Peyer's patch (tissue), 4 donors: ENCODE results near the gene FAM90A1. TPM values are rescaled to one million over a fixed set of nuclear protein-coding genes. Genes with fewer than 3 reads are reported as not detected.
A peak's percentile ranks its signal among the peaks of the same experiment; 100 is the strongest.
"Not testable (repeated sequence)": the region's sequence is repeated elsewhere in the genome, so short reads cannot be mapped to it uniquely, and the experiment has no call there.

Experiments used
- DNase-seq, 3 donors: peaks; one replicate each; pipeline ENCODE4 v3.0.0-alpha.2; 2017 to 2019
- H3K27ac ChIP-seq, 4 donors: fragments of 200-600 bp; sonication (generic); one replicate each; pipeline ENCODE4 v1.5.1; 2016 to 2019
- H3K27me3 ChIP-seq, 2 donors: fragments of 200-600 bp; sonication (generic); one replicate each; pipeline ENCODE4 v1.5.1; 2019
- H3K36me3 ChIP-seq, 3 donors: fragments of 200-600 bp; sonication (generic); one replicate each; pipeline ENCODE4 v1.5.1; 2016 to 2019
- H3K4me1 ChIP-seq, 4 donors: fragments of 200-600 bp; sonication (generic); one replicate each; pipeline ENCODE4 v1.5.1; 2016 to 2019
- H3K4me3 ChIP-seq, 4 donors: fragments of 200-600 bp; sonication (generic); 1 replicate in 3 of 4; 2 replicates in 1 of 4; pipeline ENCODE4 v1.5.1; 2016 to 2019; ENCODE audit warnings: mild to moderate bottlenecking in 1 of 4
- H3K9me3 ChIP-seq, 4 donors: fragments of 200-600 bp; sonication (generic); one replicate each; pipeline ENCODE4 v1.5.1; 2016 to 2019; ENCODE audit warnings: mild to moderate bottlenecking in 1 of 4
- CTCF ChIP-seq, 6 experiments: fragments of 450-650 bp in 4 of 6; fragments of 200-600 bp in 2 of 6; sonication (generic) in 1 of 6; IDR thresholded peaks; one replicate each; pipeline ENCODE4 v1.5.1; 2017 to 2019; ENCODE audit warnings: antibody characterized with exemption in 6 of 6, mild to moderate bottlenecking in 3 of 6, moderate library complexity in 1 of 6
- POLR2A ChIP-seq, 2 donors: fragments of 450-650 bp; IDR thresholded peaks; one replicate each; pipeline ENCODE4 v1.5.1; 2017; ENCODE audit warnings: antibody characterized with exemption in 2 of 2, mild to moderate bottlenecking in 2 of 2, moderate library complexity in 2 of 2
- total RNA-seq, 4 donors: library from RNA; depleted of rRNA; stranded (reverse); fragments of >200 nt; gene quantifications; one replicate each; pipeline ENCODE4 v1.1.0, GENCODE V29; 2016

Gene FAM90A1
- total RNA-seq, 4 donors from 2014 or later = 5.8 TPM; not detected in 3

GRCh38 chr12:8231666-8232608 is 4.5 kb upstream of the FAM90A1 start:
- not testable (repeated sequence) for H3K27me3 ChIP-seq, H3K4me3 ChIP-seq, H3K4me1 ChIP-seq, H3K9me3 ChIP-seq, H3K27ac ChIP-seq, H3K36me3 ChIP-seq
- TF ChIP-seq CTCF (IDR thresholded peaks at IDR 0.05) = peak; percentile 33 to 75 (median 68)
- peak in 2 of 3 donors; percentile 62 to 87 for DNase-seq

GRCh38 chr12:8231049-8231448 is 3.6 kb upstream of the FAM90A1 start:
- H3K27me3 ChIP-seq, H3K9me3 ChIP-seq, H3K4me3 ChIP-seq, H3K27ac ChIP-seq, H3K4me1 ChIP-seq, DNase-seq, H3K36me3 ChIP-seq: not testable (repeated sequence)

- H3K4me1 ChIP-seq, H3K27me3 ChIP-seq, H3K9me3 ChIP-seq, H3K27ac ChIP-seq, H3K4me3 ChIP-seq, DNase-seq, H3K36me3 ChIP-seq: not testable (repeated sequence)
These were observed 2.1 kb upstream of the FAM90A1 start for GRCh38 chr12:8229486-8229885.

GRCh38 chr12:8228607-8229006 is 1.2 kb upstream of the FAM90A1 start:
- H3K27me3 ChIP-seq, H3K4me1 ChIP-seq, H3K36me3 ChIP-seq, H3K4me3 ChIP-seq, H3K27ac ChIP-seq, H3K9me3 ChIP-seq, DNase-seq: not testable (repeated sequence)

- not testable (repeated sequence) for DNase-seq, H3K9me3 ChIP-seq, H3K36me3 ChIP-seq, H3K27me3 ChIP-seq, H3K4me1 ChIP-seq
- Histone ChIP-seq H3K27ac (peak overlapping the region in 1 of 4 donors; percentile 31), H3K4me3 (peak overlapping the region; percentile 16 to 42 (median 29))
These were observed 287 bp upstream of the FAM90A1 start for GRCh38 chr12:8227732-8228077.

GRCh38 chr12:8226355-8226754 is 1.1 kb downstream of the FAM90A1 start:
- Histone ChIP-seq H3K4me3 (no peak overlapping the region), H3K27me3 (no peaks in the 10 kb centered on the region), H3K4me1 (no peaks in the 10 kb centered on the region), H3K36me3 (no peaks in the 10 kb centered on the region), H3K27ac (no peak overlapping the region), H3K9me3 (no peaks in the 10 kb centered on the region)
- DNase-seq = no peak
- TF ChIP-seq CTCF (IDR thresholded peaks at IDR 0.05) (no peak), POLR2A (IDR thresholded peaks at IDR 0.05) (no peak)

GRCh38 chr12:8224782-8225181 is 2.6 kb downstream of the FAM90A1 start:
- H3K27me3 ChIP-seq, H3K36me3 ChIP-seq, DNase-seq, H3K4me3 ChIP-seq, H3K27ac ChIP-seq, H3K9me3 ChIP-seq, H3K4me1 ChIP-seq: not testable (repeated sequence)

GRCh38 chr12:8223646-8224045 is 3.8 kb downstream of the FAM90A1 start:
- not testable (repeated sequence) for H3K27ac ChIP-seq, H3K36me3 ChIP-seq, H3K4me1 ChIP-seq, DNase-seq, H3K4me3 ChIP-seq, H3K27me3 ChIP-seq, H3K9me3 ChIP-seq

- H3K4me1 ChIP-seq, H3K4me3 ChIP-seq, DNase-seq, H3K27ac ChIP-seq, H3K9me3 ChIP-seq, H3K27me3 ChIP-seq, H3K36me3 ChIP-seq: not testable (repeated sequence)
These were observed 5.1 kb downstream of the FAM90A1 start for GRCh38 chr12:8222303-8222702.

GRCh38 chr12:8221844-8222243 is 5.6 kb downstream of the FAM90A1 start:
- H3K9me3 ChIP-seq, H3K27ac ChIP-seq, H3K36me3 ChIP-seq, H3K27me3 ChIP-seq, DNase-seq, H3K4me3 ChIP-seq, H3K4me1 ChIP-seq: not testable (repeated sequence)

- not testable (repeated sequence) for H3K27me3 ChIP-seq, H3K4me3 ChIP-seq, H3K9me3 ChIP-seq, H3K4me1 ChIP-seq, H3K27ac ChIP-seq, DNase-seq, H3K36me3 ChIP-seq
These were observed 6.0 kb downstream of the FAM90A1 start for GRCh38 chr12:8221375-8221774.

- H3K27ac ChIP-seq, H3K4me1 ChIP-seq: not testable (repeated sequence)
These were observed 8.6 kb downstream of the FAM90A1 start for GRCh38 chr12:8218711-8219382.

More at GRCh38 chr12:8218711-8219382, 8.6 kb downstream of the FAM90A1 start:
- H3K4me3 ChIP-seq, H3K9me3 ChIP-seq, H3K27me3 ChIP-seq, DNase-seq, H3K36me3 ChIP-seq: not testable (repeated sequence)
